MM.1S (cell line): ENCODE results near the gene GBA2.

ENCODE experiments used
- CTCF ChIP-seq: fragments of 300-600 bp; sonication (generic); IDR thresholded peaks from 2 replicates; pipeline ENCODE4 v1.5.1; 2016; ENCODE audit warnings: antibody characterized with exemption, low read length, mixed read lengths
- EZH2 ChIP-seq: fragments of 300-600 bp; sonication (generic); optimal IDR thresholded peaks from 2 replicates; pipeline ENCODE3; 2017; ENCODE audit warnings: low read depth, mild to moderate bottlenecking, antibody characterized with exemption, low read length, mixed read lengths
- EZH2phosphoT487 ChIP-seq: fragments of 300-600 bp; sonication (generic); IDR thresholded peaks from 2 replicates; pipeline ENCODE4 v1.6.1; 2018; ENCODE audit warnings: antibody characterized with exemption, low read length

- TF ChIP-seq CTCF (no peak), EZH2 (no peak), EZH2phosphoT487 (no peak)
Observed at GRCh38 chr9:35757226-35757891, 8.3 kb upstream of the GBA2 start.
